ENCODE data around the gene C1QTNF2. TPM values are rescaled to one million over a fixed set of nuclear protein-coding genes. Genes with fewer than 3 reads are reported as not detected.
"Not testable (repeated sequence)": the region's sequence is repeated elsewhere in the genome, so short reads cannot be mapped to it uniquely, and the experiment has no call there.

C1QTNF2 gene
- total and polyA plus RNA-seq, 4 donors = 0.62 to 3.0 (median 1.6) TPM

DNA sequence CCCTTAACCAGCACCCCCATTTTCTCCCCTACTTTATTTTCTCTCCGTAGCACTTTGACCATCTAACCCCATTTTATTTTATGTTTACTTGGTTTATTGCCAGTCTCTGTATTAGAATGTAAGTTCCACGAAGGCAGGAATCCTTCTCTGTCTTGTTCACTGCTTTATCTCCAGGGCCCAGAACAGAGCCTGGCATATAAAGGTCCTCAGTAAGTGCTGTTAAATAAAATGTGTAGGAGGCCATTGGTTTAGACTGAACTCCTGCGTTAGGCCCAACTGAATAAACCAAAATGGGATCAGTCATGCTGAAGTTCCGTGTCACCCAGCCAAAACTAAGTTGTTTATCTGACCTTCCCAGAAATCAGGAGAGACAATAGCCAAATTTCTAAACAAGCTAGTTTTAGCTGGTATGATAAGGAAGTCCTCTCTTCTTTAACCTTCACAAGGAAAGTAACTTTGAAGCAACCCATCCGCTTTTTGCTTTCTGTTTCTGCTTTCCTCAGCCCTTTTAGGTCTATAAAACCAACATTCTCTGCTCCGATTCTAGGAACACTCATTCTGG, 29.0 kb downstream of the C1QTNF2 start:
- 69 to 85% methylated on average over 6 of the region's 6 CpGs for WGBS, 2 donors
- no peak for DNase-seq

DNA sequence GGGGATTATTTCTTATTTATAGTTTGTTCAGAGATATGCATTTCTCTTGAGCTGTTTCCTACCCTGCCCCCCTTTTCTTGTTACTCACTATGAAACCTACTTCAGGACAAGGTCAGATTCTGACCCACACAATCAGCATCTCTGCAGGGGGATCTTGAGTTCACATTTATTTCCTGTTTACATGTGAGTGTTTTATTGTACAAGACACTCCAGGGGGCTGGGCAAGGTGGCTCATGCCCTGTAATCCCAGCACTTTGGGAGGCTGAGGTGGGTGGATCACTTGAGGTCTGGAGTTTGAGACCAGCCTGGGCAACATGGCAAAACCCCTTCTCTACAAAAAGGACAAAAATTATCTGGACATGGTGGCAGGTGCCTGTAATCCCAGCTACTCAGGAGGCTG, 29.9 kb downstream of the C1QTNF2 start:
- not testable (repeated sequence) for H3K27me3 ChIP-seq (ENCODE audit: control insufficient read depth in 3 of 3, insufficient read depth in 3 of 3, low read length in 2 of 3); H3K27ac ChIP-seq (ENCODE audit: low read depth in 1 of 2, low read length in 1 of 2); H3K9ac ChIP-seq (ENCODE audit: insufficient read depth in 1 of 2, low read length in 2 of 2); ATAC-seq (ENCODE audit: insufficient read depth, low FRiP score); H3K4me3 ChIP-seq; DNase-seq; H3K36me3 ChIP-seq (ENCODE audit: control insufficient read depth in 4 of 4, insufficient read depth in 4 of 4, low read length in 4 of 4); H3K9me3 ChIP-seq (ENCODE audit: control insufficient read depth in 4 of 4, insufficient read depth in 3 of 4, low read length in 3 of 4); H3K4me1 ChIP-seq (ENCODE audit: control insufficient read depth in 5 of 5, insufficient read depth in 5 of 5, low read length in 5 of 5)

More for the DNA sequence above, 29.0 kb downstream of the C1QTNF2 start:
- Histone ChIP-seq H3K27ac (ENCODE audit: low read depth in 1 of 2, low read length in 1 of 2) (no peak overlapping the region), H3K4me3 (no peak overlapping the region), H3K36me3 (ENCODE audit: control insufficient read depth in 4 of 4, insufficient read depth in 4 of 4, low read length in 4 of 4) (no peaks in the 10 kb centered on the region), H3K27me3 (ENCODE audit: control insufficient read depth in 3 of 3, insufficient read depth in 3 of 3, low read length in 2 of 3) (no peaks in the 10 kb centered on the region), H3K9me3 (ENCODE audit: control insufficient read depth in 4 of 4, insufficient read depth in 3 of 4, low read length in 3 of 4) (no peaks in the 10 kb centered on the region), H3K4me1 (ENCODE audit: control insufficient read depth in 5 of 5, insufficient read depth in 5 of 5, low read length in 5 of 5) (peaks cover 0 to 1% (median 0%) of the 10 kb centered on the region in 5 donors), H3K9ac (ENCODE audit: insufficient read depth in 1 of 2, low read length in 2 of 2) (no peak overlapping the region)
- TF ChIP-seq, protein P1, sequence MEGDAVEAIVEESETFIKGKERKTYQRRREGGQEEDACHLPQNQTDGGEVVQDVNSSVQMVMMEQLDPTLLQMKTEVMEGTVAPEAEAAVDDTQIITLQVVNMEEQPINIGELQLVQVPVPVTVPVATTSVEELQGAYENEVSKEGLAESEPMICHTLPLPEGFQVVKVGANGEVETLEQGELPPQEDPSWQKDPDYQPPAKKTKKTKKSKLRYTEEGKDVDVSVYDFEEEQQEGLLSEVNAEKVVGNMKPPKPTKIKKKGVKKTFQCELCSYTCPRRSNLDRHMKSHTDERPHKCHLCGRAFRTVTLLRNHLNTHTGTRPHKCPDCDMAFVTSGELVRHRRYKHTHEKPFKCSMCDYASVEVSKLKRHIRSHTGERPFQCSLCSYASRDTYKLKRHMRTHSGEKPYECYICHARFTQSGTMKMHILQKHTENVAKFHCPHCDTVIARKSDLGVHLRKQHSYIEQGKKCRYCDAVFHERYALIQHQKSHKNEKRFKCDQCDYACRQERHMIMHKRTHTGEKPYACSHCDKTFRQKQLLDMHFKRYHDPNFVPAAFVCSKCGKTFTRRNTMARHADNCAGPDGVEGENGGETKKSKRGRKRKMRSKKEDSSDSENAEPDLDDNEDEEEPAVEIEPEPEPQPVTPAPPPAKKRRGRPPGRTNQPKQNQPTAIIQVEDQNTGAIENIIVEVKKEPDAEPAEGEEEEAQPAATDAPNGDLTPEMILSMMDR (IDR thresholded peaks at IDR 0.05; ENCODE audit: control extremely low read depth, extremely low read depth) = no peak
- no peak for ATAC-seq (ENCODE audit: insufficient read depth, low FRiP score)

DNA sequence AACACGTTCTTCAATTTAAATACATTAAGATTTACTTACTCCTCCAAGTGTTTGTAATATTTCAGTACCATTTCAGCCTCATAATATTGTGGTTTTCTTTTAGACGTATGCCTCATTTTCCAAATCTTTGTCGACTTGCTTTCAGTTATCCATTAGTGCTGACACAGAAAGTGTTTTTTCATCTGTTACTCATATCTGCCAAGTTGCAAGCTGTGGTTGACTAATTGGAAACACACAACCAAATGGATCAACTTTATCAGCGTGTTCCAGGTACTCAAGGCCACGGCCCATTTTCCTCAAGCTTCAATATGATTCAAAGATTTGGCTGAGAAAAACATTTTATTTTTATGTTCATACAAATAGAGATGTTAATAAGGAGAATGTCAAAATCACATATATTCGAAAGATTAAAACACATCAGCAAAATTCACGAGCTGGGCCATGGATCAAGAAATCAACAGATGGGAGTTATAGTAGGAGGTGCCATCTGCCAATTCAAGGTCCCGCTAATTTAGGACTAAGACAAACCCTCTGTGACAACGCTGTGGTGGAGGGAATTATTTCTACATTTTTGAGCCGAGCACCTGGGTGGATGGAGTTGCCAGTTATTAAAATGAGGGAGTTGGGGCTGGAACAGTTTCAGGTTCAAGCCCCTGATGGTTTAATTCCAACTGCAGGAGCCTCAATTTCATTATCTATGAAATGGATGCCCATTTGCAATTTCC, 30.9 kb downstream of the C1QTNF2 start:
- no peak overlapping the region for H3K27ac ChIP-seq (ENCODE audit: low read depth in 1 of 2, low read length in 1 of 2)
- DNase-seq (no peak), ATAC-seq (ENCODE audit: insufficient read depth, low FRiP score) (no peak)
- no peaks in the 10 kb centered on the region for H3K9me3 ChIP-seq (ENCODE audit: control insufficient read depth in 4 of 4, insufficient read depth in 3 of 4, low read length in 3 of 4)
- TF ChIP-seq, protein P1 (IDR thresholded peaks at IDR 0.05; ENCODE audit: control extremely low read depth, extremely low read depth) = no peak
- H3K36me3 ChIP-seq (ENCODE audit: control insufficient read depth in 4 of 4, insufficient read depth in 4 of 4, low read length in 4 of 4) = no peaks in the 10 kb centered on the region
- 79 to 83% methylated on average over 10 of the region's 10 CpGs for WGBS, 2 donors
- H3K4me3 ChIP-seq = no peak overlapping the region
- peaks cover 0 to 1% (median 0%) of the 10 kb centered on the region in 5 donors for H3K4me1 ChIP-seq (ENCODE audit: control insufficient read depth in 5 of 5, insufficient read depth in 5 of 5, low read length in 5 of 5)
- H3K9ac ChIP-seq (ENCODE audit: insufficient read depth in 1 of 2, low read length in 2 of 2) = no peak overlapping the region
- no peaks in the 10 kb centered on the region for H3K27me3 ChIP-seq (ENCODE audit: control insufficient read depth in 3 of 3, insufficient read depth in 3 of 3, low read length in 2 of 3)

DNA sequence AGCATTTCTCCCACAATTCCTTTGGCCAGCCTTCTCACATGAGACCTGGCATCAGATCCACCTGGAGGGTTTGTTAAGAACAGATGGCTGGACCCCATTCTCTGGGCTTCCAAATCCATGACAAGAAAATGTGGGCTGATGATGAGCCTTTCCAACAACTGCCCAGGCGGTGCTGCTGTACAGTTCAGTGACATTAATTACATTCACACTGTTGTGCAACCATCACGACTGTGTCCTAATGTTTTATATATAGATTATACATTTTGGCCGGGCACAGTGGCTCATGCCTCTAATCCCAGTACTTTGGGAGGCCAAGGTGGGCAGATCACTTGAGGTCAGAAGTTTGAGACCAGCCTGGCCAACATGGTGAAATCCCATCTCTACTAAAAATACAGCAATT, 35.7 kb downstream of the C1QTNF2 start:
- not testable (repeated sequence) for DNase-seq; H3K4me3 ChIP-seq; H3K9me3 ChIP-seq (ENCODE audit: control insufficient read depth in 4 of 4, insufficient read depth in 3 of 4, low read length in 3 of 4); ATAC-seq (ENCODE audit: insufficient read depth, low FRiP score); H3K9ac ChIP-seq (ENCODE audit: insufficient read depth in 1 of 2, low read length in 2 of 2); H3K27me3 ChIP-seq (ENCODE audit: control insufficient read depth in 3 of 3, insufficient read depth in 3 of 3, low read length in 2 of 3); H3K4me1 ChIP-seq (ENCODE audit: control insufficient read depth in 5 of 5, insufficient read depth in 5 of 5, low read length in 5 of 5); H3K27ac ChIP-seq (ENCODE audit: low read depth in 1 of 2, low read length in 1 of 2); H3K36me3 ChIP-seq (ENCODE audit: control insufficient read depth in 4 of 4, insufficient read depth in 4 of 4, low read length in 4 of 4)
- 65 to 74% methylated on average over 3 of the region's 3 CpGs for WGBS, 2 donors

Measured in lung (tissue), 12 donors.